Hypothalamus (tissue), 51 donors: ENCODE measurements around the gene PRSS21.

Experiments used
- DNase-seq, 51 donors: peaks; one replicate each; lab custom pipeline; 2025; lab: John Stamatoyannopoulos, UW

The PRSS21 gene

GRCh38 chr16:2779151-2779920 is 37.7 kb upstream of the PRSS21 start:
- DNase-seq, result no peak

GRCh38 chr16:2779978-2780898 is 36.8 kb upstream of the PRSS21 start:
- no peak for DNase-seq

GRCh38 chr16:2782583-2783351 is 34.3 kb upstream of the PRSS21 start:
- no peak for DNase-seq

GRCh38 chr16:2783581-2784357 is 33.3 kb upstream of the PRSS21 start:
- DNase-seq, result no peak

GRCh38 chr16:2784358-2785100 is 32.5 kb upstream of the PRSS21 start:
- DNase-seq, result no peak

- DNase-seq, result no peak
Observed at GRCh38 chr16:2785101-2785991, 31.7 kb upstream of the PRSS21 start.

GRCh38 chr16:2786061-2786825 is 30.8 kb upstream of the PRSS21 start:
- DNase-seq, result no peak

GRCh38 chr16:2786826-2787151 is 30.2 kb upstream of the PRSS21 start:
- no peak for DNase-seq

- DNase-seq, result no peak
Observed at GRCh38 chr16:2787406-2787805, 29.6 kb upstream of the PRSS21 start, which contains the start of gene PRSS33. PRSS33 (minus strand) TSS chr16:2787560; CDS start chr16:2786547, 1,013 bp downstream.

GRCh38 chr16:2787961-2788360 is 29.1 kb upstream of the PRSS21 start:
- DNase-seq, result no peak

- no peak for DNase-seq
Observed at GRCh38 chr16:2790631-2791030, 26.4 kb upstream of the PRSS21 start.

- DNase-seq, result no peak
Observed at GRCh38 chr16:2791174-2791573, 25.9 kb upstream of the PRSS21 start.

- DNase-seq, result no peak
Observed at GRCh38 chr16:2792940-2793339, 24.1 kb upstream of the PRSS21 start.

GRCh38 chr16:2795395-2796143 is 21.5 kb upstream of the PRSS21 start:
- no peak for DNase-seq

- DNase-seq, result no peak
Observed at GRCh38 chr16:2798723-2799204, 18.3 kb upstream of the PRSS21 start.

- DNase-seq, result no peak
Observed at GRCh38 chr16:2799205-2799858, 17.7 kb upstream of the PRSS21 start.
